HepG2 (cell line): ENCODE measurements around the gene AGFG1. TPM values are rescaled to one million over a fixed set of nuclear protein-coding genes. Genes with fewer than 3 reads are reported as not detected.

Experiments
- ATAC-seq: fragments of 200-7000 bp; cut with Tn5 transposase; 3 replicates; pipeline ENCODE4 v1.9.1; 2020; ENCODE audit warnings: mild to moderate bottlenecking, moderate library complexity
- BruUV-seq: library from RNA; stranded (reverse); fragments of 400-500 nt; replicated peaks from 2 replicates; lab custom pipeline; 2021; lab: Mats Ljungman, UMichigan
- CTCF ChIA-PET: fragments of 300-600 bp; formaldehyde crosslinking; extraction: SDS; loops from one replicate; lab custom pipeline; 2021; ENCODE audit warnings: low total read pairs, inconsistent platforms, low intra/inter-chr PET ratio; lab: Yijun Ruan, JAX
- POLR2A ChIA-PET: fragments of 350-600 bp; sonication (Branson Sonifier 250); formaldehyde crosslinking; loops from one replicate; lab custom pipeline; 2020; ENCODE audit warnings: antibody characterized with exemption, inconsistent platforms; lab: Yijun Ruan, JAX
- DNase-seq: peaks from one replicate; pipeline ENCODE4 v3.0.0-alpha.2; 2015; ENCODE audit warnings: low spot score
- FAIRE-seq: peaks from 3 replicates; lab custom pipeline; 2011; peaks lifted over from hg19 to GRCh38; lab: Jason Lieb, UNC
- H2AFZ ChIP-seq: one replicate; pipeline ENCODE4 v1.6.1; 2011; ENCODE audit warnings: low read length, inconsistent platforms
- H3K27ac ChIP-seq: fragments of 300-600 bp; 3 replicates; pipeline ENCODE4 v1.8.0; 2011; ENCODE audit warnings: mixed run types, mild to moderate bottlenecking, mixed read lengths, low read length, inconsistent platforms; ENCODE audit not compliant: insufficient read depth; ENCODE audit errors: extremely low read length
- H3K27me3 ChIP-seq, 2 experiments: fragments of 200-600 bp in 1 of 2; 2 replicates in 1 of 2; 3 replicates in 1 of 2; pipeline versions ENCODE4 v1.6.0 to v1.8.0; 2011; ENCODE audit warnings: low read length in 2 of 2, mild to moderate bottlenecking in 2 of 2, moderate library complexity in 2 of 2, inconsistent platforms in 1 of 2; ENCODE audit not compliant: insufficient read depth in 2 of 2, control insufficient read depth in 1 of 2
- H3K36me3 ChIP-seq, 2 experiments: fragments of 200-600 bp in 1 of 2; replicated peaks in 1 of 2; 2 replicates in 1 of 2; 3 replicates in 1 of 2; pipeline versions ENCODE4 v1.5.1 to v1.8.0; 2011; ENCODE audit warnings: low read length in 2 of 2, inconsistent platforms in 1 of 2; ENCODE audit not compliant: insufficient read depth in 2 of 2, control insufficient read depth in 1 of 2
- H3K4me1 ChIP-seq: 2 replicates; pipeline ENCODE4 v1.5.1; 2012; ENCODE audit warnings: low read length, inconsistent platforms; ENCODE audit not compliant: insufficient read depth
- H3K4me2 ChIP-seq: 2 replicates; pipeline ENCODE4 v1.6.0; 2011; ENCODE audit warnings: low read depth, low read length, inconsistent platforms
- H3K4me3 ChIP-seq, 3 experiments: fragments of 200-600 bp in 1 of 3; sonication (generic), shearing (Covaris generic) in 1 of 3; replicated peaks in 1 of 3; 2 replicates each; pipeline ENCODE4 v1.5.1; 2011 to 2016; ENCODE audit warnings: low read length in 3 of 3, inconsistent platforms in 2 of 3, low read depth in 2 of 3, mild to moderate bottlenecking in 2 of 3, control low read depth in 1 of 3, mixed read lengths in 1 of 3; ENCODE audit not compliant: insufficient read depth in 1 of 3
- H3K79me2 ChIP-seq: one replicate; pipeline ENCODE4 v1.6.1; 2011; ENCODE audit warnings: low read length, inconsistent platforms; ENCODE audit not compliant: insufficient read depth
- H3K9ac ChIP-seq: 2 replicates; pipeline ENCODE4 v1.6.0; 2011; ENCODE audit warnings: mild to moderate bottlenecking, low read depth, low read length, inconsistent platforms; ENCODE audit not compliant: insufficient read depth
- H3K9me3 ChIP-seq: 2 replicates; pipeline ENCODE4 v1.5.1; 2012; ENCODE audit warnings: mild to moderate bottlenecking, low read length
- H4K20me1 ChIP-seq: 2 replicates; pipeline ENCODE4 v1.6.0; 2011; ENCODE audit warnings: inconsistent platforms, mild to moderate bottlenecking, low read length, moderate library complexity; ENCODE audit not compliant: insufficient read depth
- BRD4 ChIP-seq: sonication (generic); formaldehyde crosslinking; IDR thresholded peaks from 2 replicates; pipeline ENCODE4 v1.4.0; 2020; ENCODE audit warnings: missing genetic modification reagents
- CCAR2 ChIP-seq: fragments of 200-400 bp; formaldehyde crosslinking; optimal IDR thresholded peaks from 2 replicates; pipeline ENCODE3; 2018; ENCODE audit warnings: low read depth, mild to moderate bottlenecking, low read length, moderate library complexity
- CENPT ChIP-seq: sonication (generic); formaldehyde crosslinking; IDR thresholded peaks from 2 replicates; pipeline ENCODE4 v1.8.0; 2022; ENCODE audit warnings: low read depth, mild to moderate bottlenecking, moderate library complexity, missing genetic modification reagents
- FOXJ3 ChIP-seq: sonication (generic); formaldehyde crosslinking; IDR thresholded peaks from 2 replicates; pipeline ENCODE4 v1.4.0; 2020; ENCODE audit warnings: missing genetic modification reagents, mild to moderate bottlenecking, borderline replicate concordance
- HDAC2 ChIP-seq: sonication (generic); formaldehyde crosslinking; IDR thresholded peaks from 2 replicates; pipeline ENCODE4 v1.4.0; 2020; ENCODE audit warnings: missing genetic modification reagents
- KDM6A ChIP-seq: IDR thresholded peaks from 2 replicates; pipeline ENCODE4 v1.6.1; 2016; ENCODE audit warnings: low read depth
- MAF1 ChIP-seq: sonication (generic); formaldehyde crosslinking; IDR thresholded peaks from 2 replicates; pipeline ENCODE4 v1.5.0; 2020; ENCODE audit warnings: missing genetic modification reagents, borderline replicate concordance
- NFYB ChIP-seq: sonication (generic); formaldehyde crosslinking; IDR thresholded peaks from 2 replicates; pipeline ENCODE4 v1.4.0; 2020; ENCODE audit warnings: missing genetic modification reagents
- NR1H2 ChIP-seq: sonication (generic); formaldehyde crosslinking; IDR thresholded peaks from 2 replicates; pipeline ENCODE4 v1.8.1; 2022; ENCODE audit warnings: low read depth, missing genetic modification reagents, borderline replicate concordance
- PTBP1 ChIP-seq: fragments of 200-400 bp; formaldehyde crosslinking; IDR thresholded peaks from 2 replicates; pipeline ENCODE4 v1.6.1; 2018; ENCODE audit warnings: low read length, low read depth; ENCODE audit not compliant: poor library complexity, severe bottlenecking
- SAFB2 ChIP-seq: sonication (generic); formaldehyde crosslinking; IDR thresholded peaks from 2 replicates; pipeline ENCODE4 v1.5.1; 2020; ENCODE audit warnings: missing genetic modification reagents, low read depth, mild to moderate bottlenecking, borderline replicate concordance
- SP4 ChIP-seq: sonication (generic); formaldehyde crosslinking; IDR thresholded peaks from 2 replicates; pipeline ENCODE4 v1.8.1; 2023; ENCODE audit warnings: mild to moderate bottlenecking, missing genetic modification reagents
- ZNF550 ChIP-seq: sonication (generic); formaldehyde crosslinking; IDR thresholded peaks from 2 replicates; pipeline ENCODE4 v1.4.0; 2020; ENCODE audit warnings: mild to moderate bottlenecking, missing genetic modification reagents, borderline replicate concordance
- ZNF615 ChIP-seq: sonication (generic); formaldehyde crosslinking; IDR thresholded peaks from 2 replicates; pipeline ENCODE4 v1.5.0; 2020; ENCODE audit warnings: mild to moderate bottlenecking, missing genetic modification reagents, borderline replicate concordance
- WGBS: methylation state at CpG from one replicate; pipeline ENCODE4 v1.1.6; 2017; ENCODE audit warnings: low lambda C conversion rate; 5-methylcytosine and 5-hydroxymethylcytosine counted together
- in situ Hi-C: cut with HindIII; loops from 2 replicates; pipeline ENCODE4 v1.10.0; 2017; ENCODE audit warnings: low pct_unique_long_range_greater_than_20kb; ENCODE audit not compliant: extremely low pct_ligation_motif_present
- intact Hi-C: fragments of 100-400 bp; cut with micrococcal nuclease; formaldehyde crosslinking; loops from one replicate; pipeline ENCODE4 v1.10.0; 2022; ENCODE audit not compliant: unreplicated experiment
- polyA plus RNA-seq, 8 experiments: library from polyadenylated mRNA; depleted of rRNA in 3 of 8; stranded (reverse) in 7 of 8; unstranded in 1 of 8; fragments of >200 nt; fragmentation: Illumina TruSeq in 4 of 8; extraction: Trizol in 4 of 8; gene quantifications; 2 replicates each; pipeline versions ENCODE4 v1.2.1 to v1.2.3, GENCODE V29; 2011 to 2016; ENCODE audit warnings: low read depth in 4 of 8, missing spikeins in 1 of 8, mixed read lengths in 1 of 8; ENCODE audit not compliant: insufficient read depth in 1 of 8
- total RNA-seq, 5 experiments: library from RNA; depleted of rRNA; stranded (reverse); fragments of >200 nt; fragmentation: Illumina TruSeq; extraction: Trizol; gene quantifications; 2 replicates each; pipeline ENCODE4 v1.2.3, GENCODE V29; 2016; ENCODE audit warnings: low read depth in 1 of 5
- TF ChIP-seq, protein P1 (sequence below): sonication (generic); formaldehyde crosslinking; IDR thresholded peaks from 2 replicates; pipeline ENCODE4 v1.8.0; 2022; ENCODE audit warnings: missing genetic modification reagents, mild to moderate bottlenecking, inconsistent platforms, borderline replicate concordance
- TF ChIP-seq, protein P2 (sequence below), 2 experiments: IDR thresholded peaks; 2 replicates each; pipeline ENCODE4 v1.6.1; 2011 to 2012; ENCODE audit warnings: low read length in 2 of 2, borderline replicate concordance in 1 of 2, low read depth in 1 of 2, mild to moderate bottlenecking in 1 of 2, moderate library complexity in 1 of 2
- TF ChIP-seq, protein P3 (sequence below): sonication (generic); formaldehyde crosslinking; IDR thresholded peaks from 2 replicates; pipeline ENCODE4 v1.4.0; 2020; ENCODE audit warnings: missing genetic modification reagents, mild to moderate bottlenecking, borderline replicate concordance

Gene AGFG1
- total and polyA plus RNA-seq, 2 of the 13 experiments (the other 11 are each of a cell fraction or from before 2014, with no cell fraction given), result 145 to 168 TPM

DNA sequence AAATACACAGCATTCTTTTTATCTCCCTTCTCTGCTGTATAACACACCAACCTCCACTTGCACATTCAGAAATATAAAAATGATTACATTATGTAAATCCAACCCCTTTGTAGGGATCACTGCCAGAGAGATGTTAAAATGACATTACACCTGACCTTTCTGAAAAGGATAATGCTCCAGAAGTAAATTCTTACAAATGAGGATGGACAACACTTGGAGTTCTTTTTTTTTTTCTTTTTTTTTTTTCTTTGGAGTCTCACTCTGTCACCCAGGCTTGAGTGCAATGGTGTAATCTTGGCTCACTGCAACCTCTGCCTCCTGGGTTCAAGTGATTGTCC, 20.3 kb upstream of the AGFG1 start (continued):
- no peak for TF ChIP-seq PTBP1

DNA sequence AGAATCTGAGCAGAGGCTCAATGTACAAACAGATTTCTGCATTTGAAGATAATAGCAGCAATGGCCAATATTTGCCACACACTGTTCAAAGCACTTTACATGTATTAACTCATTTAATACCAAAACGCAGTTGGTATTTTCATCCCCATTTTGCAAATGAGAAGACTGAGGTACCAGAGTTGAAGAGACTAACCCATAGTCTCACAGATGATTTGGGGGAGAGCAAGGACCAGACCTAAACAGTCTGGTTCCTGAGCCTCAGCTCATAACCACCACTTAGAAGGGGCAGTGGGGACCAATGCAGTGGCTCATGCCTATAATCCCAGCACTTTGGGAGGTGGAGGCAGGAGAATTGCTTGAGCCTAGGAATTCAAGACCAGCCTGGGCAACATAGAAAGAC, 18.1 kb upstream of the AGFG1 start:
- Histone ChIP-seq H3K4me2 (peak overlapping the region; percentile 60), H3K9me3 (no peaks in the 10 kb centered on the region), H3K27me3 (no peaks in the 10 kb centered on the region), H4K20me1 (no peaks in the 10 kb centered on the region), H2AFZ (no peak overlapping the region), H3K27ac (peak overlapping the region; percentile 56), H3K36me3 (no peaks in the 10 kb centered on the region), H3K4me1 (peaks cover 79% of the 10 kb centered on the region), H3K79me2 (no peaks in the 10 kb centered on the region), H3K4me3 (0 out of 6 replicates have a peak overlapping the region, but pooled peaks of 1 of the 3 experiments have one; percentile 13), H3K9ac (no peak overlapping the region)
- in situ Hi-C loops, result no loop called here
- DNase-seq, result no peak
- CTCF ChIA-PET, result no interaction called here
- FAIRE-seq, result no peak
- BruUV-seq, result no TSS peak
- ATAC-seq, result no peak
- WGBS, result 71% methylated on average over 1 of the region's 1 CpG
- intact Hi-C loops, result loop anchor here (5.0 kb wide), 1 partner anchor 363 kb away; no protein-coding TSS in a partner anchor
- POLR2A ChIA-PET, result interaction anchor here (1.2 to 2.2 kb wide), 3 partner anchors 12 to 360 kb away, joined by 3 to 33 read pairs (median 3); partner anchors contain the start of genes CCL20 and MFF
- TF ChIP-seq NFYB (CRISPR knock-in tag), result no peak
- TF ChIP-seq CENPT (CRISPR knock-in tag), result no peak
- TF ChIP-seq NR1H2 (CRISPR knock-in tag), result no peak
- TF ChIP-seq, protein P1, sequence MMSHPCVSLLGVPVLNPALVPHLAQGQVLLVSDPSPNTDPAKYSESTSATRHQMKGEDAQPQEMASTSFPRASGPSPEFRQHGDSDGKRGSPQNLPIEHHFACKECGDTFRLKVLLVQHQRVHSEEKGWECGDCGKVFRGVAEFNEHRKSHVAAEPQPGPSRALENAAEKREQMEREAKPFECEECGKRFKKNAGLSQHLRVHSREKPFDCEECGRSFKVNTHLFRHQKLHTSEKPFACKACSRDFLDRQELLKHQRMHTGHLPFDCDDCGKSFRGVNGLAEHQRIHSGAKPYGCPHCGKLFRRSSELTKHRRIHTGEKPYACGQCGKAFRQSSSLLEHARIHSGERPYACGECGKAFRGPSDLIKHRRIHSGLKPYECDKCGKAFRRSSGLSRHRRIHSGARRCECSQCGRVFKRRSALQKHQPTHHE (CRISPR knock-in tag), result no peak
- no peak for TF ChIP-seq ZNF615
- TF ChIP-seq MAF1 (CRISPR knock-in tag), result no peak
- TF ChIP-seq, protein P2, sequence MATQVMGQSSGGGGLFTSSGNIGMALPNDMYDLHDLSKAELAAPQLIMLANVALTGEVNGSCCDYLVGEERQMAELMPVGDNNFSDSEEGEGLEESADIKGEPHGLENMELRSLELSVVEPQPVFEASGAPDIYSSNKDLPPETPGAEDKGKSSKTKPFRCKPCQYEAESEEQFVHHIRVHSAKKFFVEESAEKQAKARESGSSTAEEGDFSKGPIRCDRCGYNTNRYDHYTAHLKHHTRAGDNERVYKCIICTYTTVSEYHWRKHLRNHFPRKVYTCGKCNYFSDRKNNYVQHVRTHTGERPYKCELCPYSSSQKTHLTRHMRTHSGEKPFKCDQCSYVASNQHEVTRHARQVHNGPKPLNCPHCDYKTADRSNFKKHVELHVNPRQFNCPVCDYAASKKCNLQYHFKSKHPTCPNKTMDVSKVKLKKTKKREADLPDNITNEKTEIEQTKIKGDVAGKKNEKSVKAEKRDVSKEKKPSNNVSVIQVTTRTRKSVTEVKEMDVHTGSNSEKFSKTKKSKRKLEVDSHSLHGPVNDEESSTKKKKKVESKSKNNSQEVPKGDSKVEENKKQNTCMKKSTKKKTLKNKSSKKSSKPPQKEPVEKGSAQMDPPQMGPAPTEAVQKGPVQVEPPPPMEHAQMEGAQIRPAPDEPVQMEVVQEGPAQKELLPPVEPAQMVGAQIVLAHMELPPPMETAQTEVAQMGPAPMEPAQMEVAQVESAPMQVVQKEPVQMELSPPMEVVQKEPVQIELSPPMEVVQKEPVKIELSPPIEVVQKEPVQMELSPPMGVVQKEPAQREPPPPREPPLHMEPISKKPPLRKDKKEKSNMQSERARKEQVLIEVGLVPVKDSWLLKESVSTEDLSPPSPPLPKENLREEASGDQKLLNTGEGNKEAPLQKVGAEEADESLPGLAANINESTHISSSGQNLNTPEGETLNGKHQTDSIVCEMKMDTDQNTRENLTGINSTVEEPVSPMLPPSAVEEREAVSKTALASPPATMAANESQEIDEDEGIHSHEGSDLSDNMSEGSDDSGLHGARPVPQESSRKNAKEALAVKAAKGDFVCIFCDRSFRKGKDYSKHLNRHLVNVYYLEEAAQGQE (IDR thresholded peaks at IDR 0.05; ENCODE audit: borderline replicate concordance in 1 of 2, low read depth in 1 of 2, low read length in 2 of 2), result no peak
- TF ChIP-seq KDM6A (CRISPR knock-in tag), result no peak
- TF ChIP-seq, protein P3, sequence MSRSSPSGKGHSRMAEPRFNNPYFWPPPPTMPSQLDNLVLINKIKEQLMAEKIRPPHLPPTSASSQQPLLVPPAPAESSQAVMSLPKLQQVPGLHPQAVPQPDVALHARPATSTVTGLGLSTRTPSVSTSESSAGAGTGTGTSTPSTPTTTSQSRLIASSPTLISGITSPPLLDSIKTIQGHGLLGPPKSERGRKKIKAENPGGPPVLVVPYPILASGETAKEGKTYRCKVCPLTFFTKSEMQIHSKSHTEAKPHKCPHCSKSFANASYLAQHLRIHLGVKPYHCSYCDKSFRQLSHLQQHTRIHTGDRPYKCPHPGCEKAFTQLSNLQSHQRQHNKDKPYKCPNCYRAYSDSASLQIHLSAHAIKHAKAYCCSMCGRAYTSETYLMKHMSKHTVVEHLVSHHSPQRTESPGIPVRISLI (CRISPR knock-in tag), result no peak
- no peak for TF ChIP-seq SAFB2 (CRISPR knock-in tag)
- no peak for TF ChIP-seq ZNF550 (CRISPR knock-in tag)
- TF ChIP-seq SP4, result no peak
- no peak for TF ChIP-seq HDAC2 (CRISPR knock-in tag)
- no peak for TF ChIP-seq CCAR2
- no peak for TF ChIP-seq BRD4
- no peak for TF ChIP-seq FOXJ3 (CRISPR knock-in tag)
